Activated T-cell treated with anti-CD3 and anti-CD28 coated beads, Interleukin-2, amount 50 U/mL, for 24 hours (primary cell): Measurements from ENCODE around the gene SMCO4.

Source experiments
- DNase-seq: peaks from one replicate; pipeline ENCODE4 v3.0.0-alpha.2; 2020
- H3K27ac Mint-ChIP-seq: 2 replicates; pipeline ENCODE4 v1.8.0; 2020; ENCODE audit warnings: mild to moderate bottlenecking, mixed read lengths
- H3K27me3 Mint-ChIP-seq: 2 replicates; pipeline ENCODE4 v1.8.0; 2020; ENCODE audit warnings: mixed read lengths
- H3K36me3 Mint-ChIP-seq: 2 replicates; pipeline ENCODE4 v1.8.0; 2020; ENCODE audit warnings: low read depth, mixed read lengths
- H3K4me1 Mint-ChIP-seq: 2 replicates; pipeline ENCODE4 v1.8.0; 2020; ENCODE audit warnings: low read depth, mixed read lengths
- H3K4me3 Mint-ChIP-seq: 2 replicates; pipeline ENCODE4 v1.8.0; 2020; ENCODE audit warnings: mild to moderate bottlenecking, moderate library complexity, mixed read lengths
- H3K9me3 Mint-ChIP-seq: 2 replicates; pipeline ENCODE4 v1.8.0; 2020; ENCODE audit warnings: mixed read lengths

SMCO4 gene

GRCh38 chr11:93528252-93528651, 14.9 kb downstream of the SMCO4 start:
- H3K9me3 Mint-ChIP-seq, result no peaks in the 10 kb centered on the region
- no peaks in the 10 kb centered on the region for H3K36me3 Mint-ChIP-seq
- no peak for DNase-seq
- H3K4me3 Mint-ChIP-seq, result no peak overlapping the region
- H3K27me3 Mint-ChIP-seq, result no peaks in the 10 kb centered on the region
- H3K4me1 Mint-ChIP-seq, result peaks cover 78% of the 10 kb centered on the region
- H3K27ac Mint-ChIP-seq, result no peak overlapping the region

- Mint-ChIP-seq H3K27me3 (no peaks in the 10 kb centered on the region), H3K4me1 (peaks cover 70% of the 10 kb centered on the region), H3K27ac (peak overlapping the region; percentile 39)
Measured at GRCh38 chr11:93526641-93527583, 16.3 kb downstream of the SMCO4 start.

DNA sequence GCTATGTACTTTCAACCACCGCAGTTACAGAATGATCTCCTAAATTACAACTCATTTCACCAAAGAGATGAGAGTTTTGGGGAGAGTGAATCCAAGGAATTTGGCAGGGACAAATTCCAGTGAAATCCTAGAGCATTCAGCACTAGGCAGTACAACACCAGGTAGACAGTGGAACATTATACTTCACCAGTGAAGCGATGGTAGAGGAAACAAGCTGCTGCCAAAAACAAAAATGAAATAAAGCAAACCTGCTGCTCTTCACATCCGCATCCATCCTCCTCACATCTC, 16.9 kb downstream of the SMCO4 start:
- H3K9me3 Mint-ChIP-seq, result no peaks in the 10 kb centered on the region
- no peak overlapping the region for H3K4me3 Mint-ChIP-seq
- H3K27ac Mint-ChIP-seq, result peak overlapping the region; percentile 72
- no peaks in the 10 kb centered on the region for H3K36me3 Mint-ChIP-seq
- no peaks in the 10 kb centered on the region for H3K27me3 Mint-ChIP-seq
- no peak for DNase-seq
- H3K4me1 Mint-ChIP-seq, result peaks cover 72% of the 10 kb centered on the region

More at GRCh38 chr11:93526641-93527583, 16.3 kb downstream of the SMCO4 start:
- H3K9me3 Mint-ChIP-seq, result no peaks in the 10 kb centered on the region
- no peak for DNase-seq
- no peak overlapping the region for H3K4me3 Mint-ChIP-seq
- no peaks in the 10 kb centered on the region for H3K36me3 Mint-ChIP-seq

DNA sequence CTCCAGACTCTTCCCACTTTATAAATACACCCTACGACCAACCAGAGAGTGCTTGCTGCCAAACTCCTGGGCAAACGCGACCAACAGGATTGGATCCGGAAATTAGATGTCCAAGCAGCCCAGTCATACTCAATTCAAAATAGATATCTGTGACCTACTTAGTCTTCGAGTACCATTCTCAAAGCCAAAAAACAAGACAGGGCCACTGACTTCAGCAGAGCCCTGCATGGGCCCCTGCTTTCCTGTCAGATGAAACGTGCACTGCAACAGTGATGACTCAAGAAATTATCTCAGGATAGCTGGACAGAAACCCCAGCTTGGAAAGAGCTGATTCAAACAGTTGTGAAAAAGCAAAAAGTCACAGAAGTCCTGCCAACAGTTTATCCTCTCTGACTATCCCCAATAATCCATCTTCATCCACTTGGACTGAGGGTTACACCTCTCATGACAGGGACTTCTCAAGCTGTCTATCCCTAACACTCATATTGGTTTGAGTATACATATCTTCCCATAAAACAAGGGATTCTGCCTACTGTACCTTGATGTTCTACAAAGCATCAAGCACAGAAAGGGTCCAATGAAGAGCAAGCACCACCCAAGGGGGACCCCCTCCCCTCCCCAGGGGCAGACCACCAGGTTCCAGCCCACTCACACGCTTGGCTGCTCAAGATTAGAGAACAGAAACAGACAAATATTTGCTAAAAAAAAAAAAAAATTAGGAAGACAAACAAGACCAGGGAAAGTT, 17.4 kb downstream of the SMCO4 start:
- Mint-ChIP-seq H3K27ac (peak overlapping the region; percentile 72), H3K27me3 (no peaks in the 10 kb centered on the region), H3K4me1 (peaks cover 72% of the 10 kb centered on the region), H3K4me3 (no peak overlapping the region), H3K9me3 (no peaks in the 10 kb centered on the region), H3K36me3 (no peaks in the 10 kb centered on the region)
- DNase-seq, result no peak

GRCh38 chr11:93524858-93525257, 18.3 kb downstream of the SMCO4 start:
- peak overlapping the region; percentile 36 for H3K4me3 Mint-ChIP-seq
- H3K36me3 Mint-ChIP-seq, result no peaks in the 10 kb centered on the region
- no peak for DNase-seq
- H3K27ac Mint-ChIP-seq, result no peak overlapping the region
- H3K9me3 Mint-ChIP-seq, result no peaks in the 10 kb centered on the region
- H3K4me1 Mint-ChIP-seq, result peaks cover 70% of the 10 kb centered on the region
- H3K27me3 Mint-ChIP-seq, result no peaks in the 10 kb centered on the region

DNA sequence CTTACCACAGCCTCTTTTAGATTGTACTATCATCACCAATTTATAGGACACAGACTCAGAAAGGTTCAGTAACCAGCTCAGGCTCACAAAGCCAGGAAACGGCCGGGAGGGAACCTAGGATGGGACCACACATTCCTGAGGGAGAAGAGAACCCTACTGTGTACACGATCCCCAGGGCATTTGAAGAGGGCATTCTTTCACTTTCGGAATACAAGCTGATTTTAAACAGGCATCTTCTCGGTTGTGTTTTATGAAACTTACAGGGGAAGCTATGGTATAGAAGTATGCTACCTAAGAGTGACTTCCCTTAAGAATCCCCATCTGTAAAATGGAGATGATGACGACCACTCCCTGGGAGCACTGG, 19.0 kb downstream of the SMCO4 start:
- peak overlapping the region; percentile 53 for H3K27ac Mint-ChIP-seq
- no peaks in the 10 kb centered on the region for H3K36me3 Mint-ChIP-seq
- no peak for DNase-seq
- H3K4me3 Mint-ChIP-seq, result peak overlapping the region; percentile 36
- H3K9me3 Mint-ChIP-seq, result no peaks in the 10 kb centered on the region
- no peaks in the 10 kb centered on the region for H3K27me3 Mint-ChIP-seq
- peaks cover 64% of the 10 kb centered on the region for H3K4me1 Mint-ChIP-seq

DNA sequence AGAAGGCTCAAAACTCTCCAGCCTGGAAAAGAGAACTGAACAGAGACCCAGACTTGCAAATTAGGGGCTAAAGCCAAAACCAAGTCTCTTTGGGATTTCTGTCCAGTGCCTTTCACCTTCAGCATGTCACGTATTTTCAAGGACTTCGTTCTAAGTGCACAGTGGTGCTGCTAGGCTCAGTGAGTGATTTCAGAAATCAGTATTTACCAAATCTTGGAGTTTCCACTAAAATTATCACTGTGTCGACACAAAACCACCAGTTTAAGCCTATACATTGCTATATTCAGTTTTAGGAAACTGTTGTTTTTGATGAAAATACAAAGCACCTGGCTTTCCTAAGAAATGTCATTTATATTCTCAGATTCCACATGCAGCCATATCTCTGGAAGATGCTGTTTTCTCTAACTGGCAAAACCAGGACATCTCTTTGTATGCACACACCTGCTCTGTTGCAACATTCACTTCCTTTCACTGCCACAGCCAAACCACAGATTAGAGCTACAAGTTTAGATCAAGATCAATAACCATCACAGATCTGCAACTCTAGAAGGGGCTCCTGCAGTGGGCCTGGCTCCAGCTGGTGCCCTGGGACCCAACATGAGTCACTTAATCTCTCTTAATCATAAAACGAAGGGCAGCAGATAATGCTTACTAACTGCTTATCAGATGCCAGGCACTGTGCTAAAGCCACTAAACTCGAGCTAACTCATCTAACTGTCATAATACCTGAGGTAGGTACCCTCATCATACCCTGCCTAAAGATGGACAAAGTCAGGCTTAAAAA, 22.3 kb downstream of the SMCO4 start:
- no peak for DNase-seq
- H3K4me1 Mint-ChIP-seq, result peaks cover 43% of the 10 kb centered on the region
- no peaks in the 10 kb centered on the region for H3K36me3 Mint-ChIP-seq
- no peak overlapping the region for H3K4me3 Mint-ChIP-seq
- H3K27ac Mint-ChIP-seq, result no peak overlapping the region
- H3K9me3 Mint-ChIP-seq, result no peaks in the 10 kb centered on the region
- H3K27me3 Mint-ChIP-seq, result no peaks in the 10 kb centered on the region

DNA sequence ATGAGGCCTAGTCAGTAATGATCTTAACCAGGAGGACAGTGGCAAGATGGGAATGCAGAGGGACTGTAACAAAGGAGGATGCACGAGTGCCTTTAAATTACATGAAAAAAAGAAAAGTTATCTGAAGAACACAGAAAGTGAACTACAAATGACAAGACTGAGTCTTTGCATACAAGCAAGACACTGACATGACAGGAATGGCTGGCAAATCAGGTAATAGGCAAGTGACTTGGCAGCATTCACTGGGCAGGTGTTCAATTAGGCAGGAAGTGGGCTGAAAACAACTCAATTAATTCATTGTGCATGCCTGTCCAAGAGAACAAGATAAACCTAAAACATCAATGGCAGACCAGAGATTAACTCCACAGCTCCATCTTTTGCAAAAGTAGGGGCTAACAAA, 24.0 kb downstream of the SMCO4 start:
- no peaks in the 10 kb centered on the region for H3K36me3 Mint-ChIP-seq
- DNase-seq, result no peak
- H3K4me1 Mint-ChIP-seq, result peaks cover 30% of the 10 kb centered on the region
- H3K9me3 Mint-ChIP-seq, result no peaks in the 10 kb centered on the region
- H3K27ac Mint-ChIP-seq, result no peak overlapping the region
- H3K27me3 Mint-ChIP-seq, result no peaks in the 10 kb centered on the region
- no peak overlapping the region for H3K4me3 Mint-ChIP-seq

DNA sequence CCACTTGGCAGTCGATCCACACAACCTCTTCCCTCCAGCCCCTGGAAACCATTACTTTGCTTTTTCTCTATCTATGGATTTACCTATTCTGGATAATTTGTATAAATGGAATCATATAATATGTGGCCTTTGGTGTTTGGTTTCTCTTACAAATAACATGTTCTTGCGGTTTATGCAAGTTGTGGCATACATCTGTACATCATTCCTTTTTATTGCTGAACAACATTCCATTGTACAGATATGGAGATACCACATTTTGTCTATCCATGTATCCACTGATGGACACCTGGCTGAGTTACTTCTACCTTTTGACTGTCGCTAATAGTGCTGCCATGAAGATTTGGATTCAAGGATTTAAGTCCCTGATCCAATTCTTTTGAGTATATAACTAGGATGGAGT, 25.1 kb downstream of the SMCO4 start:
- no peaks in the 10 kb centered on the region for H3K9me3 Mint-ChIP-seq
- peaks cover 24% of the 10 kb centered on the region for H3K4me1 Mint-ChIP-seq

DNA sequence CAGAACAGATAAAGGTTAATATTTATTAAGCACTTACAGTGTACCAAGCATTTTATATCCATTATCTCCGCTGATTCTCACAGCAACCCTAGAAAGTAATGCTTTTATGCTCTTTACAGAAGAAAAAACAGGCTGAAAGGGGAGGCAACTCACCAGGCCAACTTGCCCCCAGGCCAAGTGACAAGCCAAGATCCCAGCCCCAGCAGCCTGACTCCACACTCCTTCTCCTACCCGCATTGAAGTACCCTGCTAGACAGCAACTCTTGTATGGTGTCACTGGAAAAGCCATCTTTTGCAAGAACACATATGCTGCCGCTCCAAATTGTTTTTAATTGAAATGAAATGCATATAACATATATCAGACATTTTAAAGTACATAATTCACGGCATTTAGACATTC, 25.6 kb downstream of the SMCO4 start:
- Mint-ChIP-seq H3K4me1 (peaks cover 25% of the 10 kb centered on the region), H3K27me3 (no peaks in the 10 kb centered on the region), H3K27ac (no peak overlapping the region), H3K9me3 (no peaks in the 10 kb centered on the region), H3K36me3 (no peaks in the 10 kb centered on the region), H3K4me3 (no peak overlapping the region)
- DNase-seq, result no peak

More for the DNA sequence above, 25.1 kb downstream of the SMCO4 start:
- Mint-ChIP-seq H3K36me3 (no peaks in the 10 kb centered on the region), H3K27ac (no peak overlapping the region), H3K27me3 (no peaks in the 10 kb centered on the region), H3K4me3 (no peak overlapping the region)
- no peak for DNase-seq

DNA sequence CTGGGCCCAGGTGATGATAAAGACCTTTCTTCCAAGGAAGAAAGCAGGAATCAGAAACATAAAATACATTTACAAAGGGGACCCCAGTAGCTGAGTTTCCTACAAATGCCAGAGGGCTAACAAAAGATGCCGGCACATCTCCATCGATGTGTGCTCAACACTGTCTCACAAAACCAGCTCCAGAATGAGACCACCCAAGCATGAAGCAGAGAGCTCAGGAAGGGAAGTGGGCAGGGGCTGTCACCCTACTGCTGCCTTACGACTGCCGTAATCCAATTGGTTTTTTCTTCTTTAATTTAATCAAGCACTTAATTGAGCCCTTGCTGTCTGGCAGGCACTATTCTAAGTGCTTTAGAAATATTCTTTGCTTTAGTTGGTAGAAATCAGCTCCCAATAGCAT, 26.1 kb downstream of the SMCO4 start:
- Mint-ChIP-seq H3K4me3 (no peak overlapping the region), H3K4me1 (peaks cover 27% of the 10 kb centered on the region), H3K27me3 (no peaks in the 10 kb centered on the region), H3K27ac (no peak overlapping the region), H3K9me3 (no peaks in the 10 kb centered on the region), H3K36me3 (no peaks in the 10 kb centered on the region)
- DNase-seq, result no peak

DNA sequence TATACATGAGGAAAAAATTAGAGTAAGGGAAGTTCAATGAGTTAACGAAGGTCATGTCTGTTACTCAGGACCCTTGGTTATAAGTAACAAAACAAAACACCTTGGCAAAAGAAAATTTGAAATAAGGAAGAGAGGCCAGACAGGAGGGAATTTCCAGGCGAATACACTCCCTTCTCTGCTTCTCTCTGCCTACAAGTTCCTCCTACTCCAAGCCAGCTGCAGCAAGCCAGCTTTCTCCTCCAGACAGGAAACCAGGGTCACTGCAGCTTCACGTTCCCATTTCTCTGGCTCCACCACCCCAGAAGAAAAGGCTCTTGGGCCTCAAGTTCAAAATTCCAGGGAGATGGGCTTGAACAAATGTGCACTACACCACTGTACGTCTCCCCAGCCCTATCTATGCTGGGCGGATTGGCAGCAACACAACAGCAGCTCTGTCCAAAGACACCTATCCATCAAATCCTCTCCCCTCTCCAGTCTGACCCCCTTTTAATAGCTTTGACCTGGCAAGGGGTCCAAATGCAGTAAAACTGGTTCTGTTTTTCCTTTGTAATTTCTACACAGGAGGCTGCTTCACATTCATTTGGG, 27.7 kb downstream of the SMCO4 start:
- Mint-ChIP-seq H3K4me1 (peaks cover 24% of the 10 kb centered on the region), H3K4me3 (no peak overlapping the region), H3K27me3 (no peaks in the 10 kb centered on the region), H3K36me3 (no peaks in the 10 kb centered on the region), H3K9me3 (no peaks in the 10 kb centered on the region), H3K27ac (no peak overlapping the region)
- DNase-seq, result no peak

DNA sequence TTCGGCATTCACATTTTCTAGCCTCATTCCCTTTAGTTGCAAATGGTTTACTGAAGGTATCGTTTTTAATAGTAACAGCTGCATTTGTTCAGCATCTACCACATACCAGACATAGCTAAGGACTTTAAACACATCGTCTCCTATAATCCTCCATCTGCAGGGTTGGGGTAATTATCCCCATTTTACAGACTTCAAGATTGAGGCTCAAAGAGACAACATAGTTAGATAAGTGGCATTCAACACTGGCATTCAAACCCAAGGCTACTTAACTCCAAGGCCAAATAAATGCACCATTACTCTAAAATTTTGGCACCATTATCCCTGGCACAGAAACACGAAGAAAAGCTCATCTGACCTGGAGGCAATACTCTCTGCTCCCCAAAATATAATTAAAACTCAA, 28.5 kb downstream of the SMCO4 start:
- DNase-seq, result no peak
- Mint-ChIP-seq H3K27ac (no peak overlapping the region), H3K36me3 (no peaks in the 10 kb centered on the region), H3K4me3 (no peak overlapping the region), H3K4me1 (peaks cover 18% of the 10 kb centered on the region), H3K9me3 (no peaks in the 10 kb centered on the region), H3K27me3 (no peaks in the 10 kb centered on the region)

DNA sequence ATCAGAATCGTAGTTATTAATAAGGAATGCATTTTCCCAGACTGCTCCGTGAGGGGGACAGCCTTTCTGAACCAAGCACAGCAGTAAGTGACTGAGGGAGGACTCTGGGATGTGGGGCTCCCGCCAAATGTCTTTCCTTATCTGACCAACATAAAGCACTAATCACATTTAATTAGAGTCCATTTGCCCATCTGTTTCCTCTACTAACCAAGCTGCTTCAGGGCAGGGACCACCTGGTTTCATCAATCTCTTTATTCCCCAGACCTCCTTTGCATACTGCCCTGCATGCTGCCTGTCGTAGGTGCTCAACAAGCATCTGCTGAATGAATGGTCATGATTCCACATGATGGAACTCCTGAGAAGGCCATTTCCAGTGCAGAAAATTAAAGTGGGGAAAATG, 29.4 kb downstream of the SMCO4 start:
- DNase-seq, result no peak
- H3K4me3 Mint-ChIP-seq, result no peak overlapping the region
- H3K4me1 Mint-ChIP-seq, result peaks cover 15% of the 10 kb centered on the region
- no peak overlapping the region for H3K27ac Mint-ChIP-seq
- no peaks in the 10 kb centered on the region for H3K36me3 Mint-ChIP-seq
- H3K9me3 Mint-ChIP-seq, result peaks cover 3% of the 10 kb centered on the region
- no peaks in the 10 kb centered on the region for H3K27me3 Mint-ChIP-seq
